ENCODE results near the gene SCNN1A. TPM values are rescaled to one million over a fixed set of nuclear protein-coding genes. Genes with fewer than 3 reads are reported as not detected.
A peak's percentile ranks its signal among the peaks of the same experiment; 100 is the strongest.

SCNN1A gene
- total RNA-seq, 1 experiment from 2014 or later = 111 TPM

DNA sequence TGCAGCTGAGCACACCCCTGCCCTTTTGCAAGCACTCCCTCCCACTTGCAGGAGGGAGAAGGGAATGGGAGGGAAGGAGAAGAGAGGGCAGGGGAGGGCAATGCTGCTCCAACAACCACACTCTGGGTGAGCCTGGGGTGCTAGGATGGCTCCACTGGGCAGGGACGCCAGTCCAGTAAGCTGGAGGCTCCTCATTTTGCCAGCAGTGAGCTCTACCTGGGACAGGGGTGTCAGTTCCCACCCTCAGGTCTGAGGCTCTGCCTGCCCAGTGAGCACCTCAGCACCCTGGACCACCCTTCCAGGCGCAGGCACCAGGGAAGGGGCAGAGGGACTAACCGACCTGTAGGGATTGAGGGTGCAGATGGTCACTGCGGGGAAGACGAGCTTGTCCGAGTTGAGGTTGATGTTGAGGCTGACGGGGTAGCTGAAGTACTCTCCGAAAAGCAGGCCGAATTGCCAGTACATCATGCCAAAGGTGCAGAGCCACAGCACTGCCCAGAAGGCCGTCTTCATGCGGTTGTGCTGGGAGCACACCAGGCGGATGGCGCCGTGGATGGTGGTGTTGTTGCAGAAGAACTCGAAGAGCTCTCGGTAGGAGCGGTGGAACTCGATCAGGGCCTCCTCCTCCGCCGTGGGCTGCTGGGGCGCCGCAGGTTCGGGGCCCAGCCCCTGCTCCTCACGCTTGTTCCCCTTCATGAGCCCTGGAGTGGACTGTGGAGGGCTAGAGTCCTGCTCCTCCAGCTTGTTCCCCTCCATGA is 1.2 kb downstream of the SCNN1A start:
- peak overlapping the region; percentile 64 for H3K14ac ChIP-seq (ENCODE audit: insufficient read depth, low read length)
- no peak overlapping the region for H4K5ac ChIP-seq (ENCODE audit: insufficient read length, low read depth, low read length)
- H3K27ac ChIP-seq (ENCODE audit: insufficient read length, low read depth, low read length) = no peak overlapping the region
- H4K8ac ChIP-seq (replicated peaks; ENCODE audit: insufficient read length, low read depth, low read length) = no peak overlapping the region
- H4K91ac ChIP-seq (ENCODE audit: insufficient read length, low read depth, low read length) = no peak overlapping the region
- peaks cover 22% of the 10 kb centered on the region for H3K4me1 ChIP-seq (ENCODE audit: insufficient read depth, low read length)
- H4K20me1 ChIP-seq (ENCODE audit: control insufficient read depth, insufficient read depth, insufficient read length) = no peaks in the 10 kb centered on the region
- H3K23me2 ChIP-seq (ENCODE audit: insufficient read length, low read depth, low read length, poor library complexity, severe bottlenecking) = peaks cover 51% of the 10 kb centered on the region
- peaks cover 25% of the 10 kb centered on the region for H3K79me2 ChIP-seq (ENCODE audit: insufficient read depth, low read length)
- Mint-ChIP-seq H3K36me3 (ENCODE audit: insufficient read depth in 1 of 3, low read depth in 3 of 3) (peaks cover 3 to 20% (median 16%) of the 10 kb centered on the region in 3 experiments), H3K27me3 (ENCODE audit: low read depth) (no peaks in the 10 kb centered on the region), H3K27ac (peak overlapping the region; percentile 85 to 100 (median 99)), H3K4me3 (peak overlapping the region; percentile 79 to 89), H3K9me3 (no peaks in the 10 kb centered on the region), H3K4me1 (peaks cover 72 to 87% of the 10 kb centered on the region in 2 experiments)
- DNase-seq = no peak
- no peak overlapping the region for H2AFZ ChIP-seq (ENCODE audit: low read length)
- H3T11ph ChIP-seq (ENCODE audit: low read length) = no peak overlapping the region
- no peak overlapping the region for H3K23ac ChIP-seq (ENCODE audit: insufficient read length, low read depth, low read length)
- H2BK12ac ChIP-seq (ENCODE audit: insufficient read length, low read depth, low read length) = no peak overlapping the region
- TF ChIP-seq, protein P1, sequence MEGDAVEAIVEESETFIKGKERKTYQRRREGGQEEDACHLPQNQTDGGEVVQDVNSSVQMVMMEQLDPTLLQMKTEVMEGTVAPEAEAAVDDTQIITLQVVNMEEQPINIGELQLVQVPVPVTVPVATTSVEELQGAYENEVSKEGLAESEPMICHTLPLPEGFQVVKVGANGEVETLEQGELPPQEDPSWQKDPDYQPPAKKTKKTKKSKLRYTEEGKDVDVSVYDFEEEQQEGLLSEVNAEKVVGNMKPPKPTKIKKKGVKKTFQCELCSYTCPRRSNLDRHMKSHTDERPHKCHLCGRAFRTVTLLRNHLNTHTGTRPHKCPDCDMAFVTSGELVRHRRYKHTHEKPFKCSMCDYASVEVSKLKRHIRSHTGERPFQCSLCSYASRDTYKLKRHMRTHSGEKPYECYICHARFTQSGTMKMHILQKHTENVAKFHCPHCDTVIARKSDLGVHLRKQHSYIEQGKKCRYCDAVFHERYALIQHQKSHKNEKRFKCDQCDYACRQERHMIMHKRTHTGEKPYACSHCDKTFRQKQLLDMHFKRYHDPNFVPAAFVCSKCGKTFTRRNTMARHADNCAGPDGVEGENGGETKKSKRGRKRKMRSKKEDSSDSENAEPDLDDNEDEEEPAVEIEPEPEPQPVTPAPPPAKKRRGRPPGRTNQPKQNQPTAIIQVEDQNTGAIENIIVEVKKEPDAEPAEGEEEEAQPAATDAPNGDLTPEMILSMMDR (conservative IDR thresholded peaks at IDR 0.05) = no peak
- no peak overlapping the region for H2BK15ac ChIP-seq (ENCODE audit: low read depth, low read length)
- H3K4me2 ChIP-seq (ENCODE audit: insufficient read depth, insufficient read length, low read length) = peak overlapping the region; percentile 82
- no peak overlapping the region for H2BK20ac ChIP-seq (ENCODE audit: low read depth, low read length, poor library complexity, severe bottlenecking)
- WGBS (ENCODE audit: extremely low coverage, insufficient read length, low lambda C conversion rate) = no CpG with 5 or more reads among the region's 24 CpGs
- H3K18ac ChIP-seq (ENCODE audit: insufficient read length, low read depth, low read length) = no peak overlapping the region
- H3K9me3 ChIP-seq (ENCODE audit: control insufficient read depth, low read depth, low read length) = no peaks in the 10 kb centered on the region
- H2BK5ac ChIP-seq (ENCODE audit: insufficient read length, low read length) = no peak overlapping the region
- H3K79me1 ChIP-seq (ENCODE audit: insufficient read depth, low read depth, low read length, poor library complexity, severe bottlenecking) = peaks cover 7% of the 10 kb centered on the region
- no peak overlapping the region for H3K56ac ChIP-seq (ENCODE audit: insufficient read length, low read depth, low read length)
- H3K27me3 ChIP-seq (ENCODE audit: insufficient read depth, low read length) = no peaks in the 10 kb centered on the region
- no peak overlapping the region for H2AK5ac ChIP-seq (ENCODE audit: insufficient read length, low read length)
- no peak overlapping the region for H2BK120ac ChIP-seq (ENCODE audit: low read depth, low read length, poor library complexity, severe bottlenecking)
- H3K4ac ChIP-seq (ENCODE audit: low read depth, low read length) = no peak overlapping the region
- peak overlapping the region; percentile 93 for H3K9ac ChIP-seq (ENCODE audit: extremely low read depth, insufficient read length, low read length)

All from H9 (cell line).